BE2C (cell line): Measurements from ENCODE around the gene DYNLL1.
"Not testable (repeated sequence)": the region's sequence is repeated elsewhere in the genome, so short reads cannot be mapped to it uniquely, and the experiment has no call there.

Source experiments
- DNase-seq: peaks from one replicate; pipeline ENCODE4 v3.0.0-alpha.2; 2020
- H3K27me3 ChIP-seq: fragments of 250-450 bp; sonication (Bioruptor Pico); 2 replicates; pipeline ENCODE4 v1.5.1; 2020; ENCODE audit warnings: mild to moderate bottlenecking
- H3K36me3 ChIP-seq: fragments of 250-450 bp; sonication (Bioruptor Pico); 2 replicates; pipeline ENCODE4 v1.5.1; 2020; ENCODE audit warnings: mild to moderate bottlenecking
- H3K4me1 ChIP-seq: fragments of 250-450 bp; sonication (Bioruptor Pico); 2 replicates; pipeline ENCODE4 v1.5.1; 2020
- H3K4me3 ChIP-seq: 2 replicates; pipeline ENCODE4 v1.5.1; 2011; ENCODE audit warnings: low read depth, low read length
- H3K9me3 ChIP-seq: fragments of 250-450 bp; sonication (Bioruptor Pico); 2 replicates; pipeline ENCODE4 v1.5.1; 2020
- TF ChIP-seq, protein P1 (sequence below): IDR thresholded peaks from 2 replicates; pipeline ENCODE4 v1.5.1; 2012; ENCODE audit warnings: mild to moderate bottlenecking, low read depth, low read length

Gene DYNLL1

DNA sequence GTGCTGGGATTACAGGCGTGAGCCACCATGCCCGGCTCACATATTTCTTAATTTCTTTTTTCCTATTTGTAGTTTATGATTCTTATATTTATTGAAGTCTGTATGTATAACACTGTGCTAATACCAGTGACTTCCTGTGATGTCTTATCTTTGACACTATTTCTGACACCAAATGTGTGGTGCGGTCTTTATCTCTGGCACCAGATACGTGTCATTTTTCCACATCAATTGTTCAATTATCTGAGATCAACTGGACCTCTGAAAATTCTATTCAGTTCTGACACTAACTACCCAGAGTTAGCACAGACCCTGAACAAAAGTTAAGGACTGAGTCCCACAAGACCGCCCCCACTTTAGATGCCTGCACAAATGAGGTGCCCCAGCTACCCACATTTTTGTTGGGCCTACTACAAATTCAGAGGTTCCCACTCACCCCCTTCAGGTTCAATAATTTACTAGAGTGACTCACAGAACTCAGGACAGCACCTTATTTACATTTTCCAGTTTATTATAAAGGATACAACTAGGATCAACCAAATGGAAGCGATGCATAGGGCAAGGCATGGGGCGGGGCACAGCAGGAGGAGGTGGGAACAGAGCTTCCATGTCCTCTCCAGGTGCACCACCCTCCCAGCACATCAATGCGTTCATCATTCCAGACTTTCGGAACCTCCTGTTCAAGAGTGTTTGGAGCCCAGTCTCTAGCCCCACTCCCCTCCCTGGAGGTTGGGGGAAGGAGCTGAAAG, 14.7 kb upstream of the DYNLL1 start:
- no peak for DNase-seq
- Histone ChIP-seq H3K4me3 (no peak overlapping the region), H3K9me3 (no peaks in the 10 kb centered on the region), H3K36me3 (peaks cover 4% of the 10 kb centered on the region; the same call in 1 of the 2 replicates), H3K27me3 (no peaks in the 10 kb centered on the region), H3K4me1 (no peaks in the 10 kb centered on the region; the same call in 1 of the 2 replicates)
- TF ChIP-seq, protein P1, sequence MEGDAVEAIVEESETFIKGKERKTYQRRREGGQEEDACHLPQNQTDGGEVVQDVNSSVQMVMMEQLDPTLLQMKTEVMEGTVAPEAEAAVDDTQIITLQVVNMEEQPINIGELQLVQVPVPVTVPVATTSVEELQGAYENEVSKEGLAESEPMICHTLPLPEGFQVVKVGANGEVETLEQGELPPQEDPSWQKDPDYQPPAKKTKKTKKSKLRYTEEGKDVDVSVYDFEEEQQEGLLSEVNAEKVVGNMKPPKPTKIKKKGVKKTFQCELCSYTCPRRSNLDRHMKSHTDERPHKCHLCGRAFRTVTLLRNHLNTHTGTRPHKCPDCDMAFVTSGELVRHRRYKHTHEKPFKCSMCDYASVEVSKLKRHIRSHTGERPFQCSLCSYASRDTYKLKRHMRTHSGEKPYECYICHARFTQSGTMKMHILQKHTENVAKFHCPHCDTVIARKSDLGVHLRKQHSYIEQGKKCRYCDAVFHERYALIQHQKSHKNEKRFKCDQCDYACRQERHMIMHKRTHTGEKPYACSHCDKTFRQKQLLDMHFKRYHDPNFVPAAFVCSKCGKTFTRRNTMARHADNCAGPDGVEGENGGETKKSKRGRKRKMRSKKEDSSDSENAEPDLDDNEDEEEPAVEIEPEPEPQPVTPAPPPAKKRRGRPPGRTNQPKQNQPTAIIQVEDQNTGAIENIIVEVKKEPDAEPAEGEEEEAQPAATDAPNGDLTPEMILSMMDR, result no peak

GRCh38 chr12:120483621-120484020, 12.3 kb upstream of the DYNLL1 start:
- TF ChIP-seq, protein P1, result no peak
- DNase-seq, result no peak
- H3K4me3 ChIP-seq, result no peak overlapping the region
- peaks cover 4% of the 10 kb centered on the region; the same call in 1 of the 2 replicates for H3K36me3 ChIP-seq
- no peaks in the 10 kb centered on the region for H3K9me3 ChIP-seq
- H3K27me3 ChIP-seq, result no peaks in the 10 kb centered on the region
- H3K4me1 ChIP-seq, result peaks cover 10% of the 10 kb centered on the region

GRCh38 chr12:120485961-120486881, 9.7 kb upstream of the DYNLL1 start:
- Histone ChIP-seq H3K9me3 (no peaks in the 10 kb centered on the region), H3K4me1 (peaks cover 10% of the 10 kb centered on the region), H3K36me3 (peaks cover 4% of the 10 kb centered on the region), H3K27me3 (no peaks in the 10 kb centered on the region), H3K4me3 (no peak overlapping the region)
- no peak for DNase-seq
- TF ChIP-seq, protein P1, result no peak

GRCh38 chr12:120487552-120487951, 8.4 kb upstream of the DYNLL1 start:
- not testable (repeated sequence) for H3K4me3 ChIP-seq, H3K9me3 ChIP-seq, H3K4me1 ChIP-seq, H3K36me3 ChIP-seq, H3K27me3 ChIP-seq
- DNase-seq, result peak; percentile 48

- H3K4me3 ChIP-seq, result no peak overlapping the region
- H3K36me3 ChIP-seq, result no peaks in the 10 kb centered on the region; the same call in none of the 2 replicates
- H3K4me1 ChIP-seq, result peaks cover 10% of the 10 kb centered on the region
- no peaks in the 10 kb centered on the region for H3K27me3 ChIP-seq
- no peak for DNase-seq
- TF ChIP-seq, protein P1, result no peak
- H3K9me3 ChIP-seq, result no peaks in the 10 kb centered on the region
Observed at GRCh38 chr12:120488057-120488640, 7.8 kb upstream of the DYNLL1 start.

- Histone ChIP-seq H3K36me3 (no peaks in the 10 kb centered on the region; the same call in none of the 2 replicates), H3K4me1 (peaks cover 10% of the 10 kb centered on the region), H3K9me3 (no peaks in the 10 kb centered on the region), H3K4me3 (no peak overlapping the region), H3K27me3 (no peaks in the 10 kb centered on the region)
- DNase-seq, result no peak
- TF ChIP-seq, protein P1, result no peak
Observed at GRCh38 chr12:120489018-120489417, 6.9 kb upstream of the DYNLL1 start.
